ENCODE results near the gene DDX4.

- TF ChIP-seq EZH2 (IDR thresholded peaks at IDR 0.05; ENCODE audit: borderline replicate concordance, low read depth, low read length, poor library complexity, severe bottlenecking) = no peak
- no peak for TF ChIP-seq CTCF (conservative IDR thresholded peaks at IDR 0.05; ENCODE audit: low read depth, low read length)
Observed at GRCh38 chr5:55817030-55817429, 79.2 kb downstream of the DDX4 start.

Data from A673 (cell line).